Progenitor cell of endocrine pancreas (in vitro differentiated cells): ENCODE data around the gene RNF4. TPM values are rescaled to one million over a fixed set of nuclear protein-coding genes. Genes with fewer than 3 reads are reported as not detected.

ENCODE experiments used
- DNase-seq: peaks from one replicate; pipeline ENCODE4 v3.0.0; 2021; ENCODE audit warnings: low spot score; ENCODE audit not compliant: unreplicated experiment
- H3K27ac Mint-ChIP-seq: 2 replicates; pipeline ENCODE4 v1.8.0; 2021; ENCODE audit warnings: mild to moderate bottlenecking, moderate library complexity, mixed read lengths
- H3K27me3 Mint-ChIP-seq: 2 replicates; pipeline ENCODE4 v1.8.0; 2021; ENCODE audit warnings: mixed read lengths
- H3K36me3 Mint-ChIP-seq: 2 replicates; pipeline ENCODE4 v1.8.0; 2022; ENCODE audit warnings: mixed read lengths; ENCODE audit not compliant: insufficient read depth
- H3K4me1 Mint-ChIP-seq: 2 replicates; pipeline ENCODE4 v1.8.0; 2021; ENCODE audit warnings: low read depth, mixed read lengths
- H3K4me3 Mint-ChIP-seq: 2 replicates; pipeline ENCODE4 v1.8.0; 2021; ENCODE audit warnings: low read depth, mild to moderate bottlenecking, moderate library complexity, mixed read lengths
- H3K9me3 Mint-ChIP-seq: 2 replicates; pipeline ENCODE4 v1.8.0; 2021; ENCODE audit warnings: low read depth, mixed read lengths
- total RNA-seq: library from RNA; stranded (reverse); gene quantifications from 2 replicates; pipeline ENCODE4 v1.2.1, GENCODE V29; 2021
- TF ChIP-seq, protein P1 (sequence below): fragments of 200-600 bp; sonication (generic); IDR thresholded peaks from one replicate; pipeline ENCODE4 v1.5.0; 2021; ENCODE audit warnings: antibody characterized with exemption, mild to moderate bottlenecking; ENCODE audit not compliant: unreplicated experiment

Gene RNF4
- total RNA-seq, 1 donor from 2014 or later = 44.2 TPM

DNA sequence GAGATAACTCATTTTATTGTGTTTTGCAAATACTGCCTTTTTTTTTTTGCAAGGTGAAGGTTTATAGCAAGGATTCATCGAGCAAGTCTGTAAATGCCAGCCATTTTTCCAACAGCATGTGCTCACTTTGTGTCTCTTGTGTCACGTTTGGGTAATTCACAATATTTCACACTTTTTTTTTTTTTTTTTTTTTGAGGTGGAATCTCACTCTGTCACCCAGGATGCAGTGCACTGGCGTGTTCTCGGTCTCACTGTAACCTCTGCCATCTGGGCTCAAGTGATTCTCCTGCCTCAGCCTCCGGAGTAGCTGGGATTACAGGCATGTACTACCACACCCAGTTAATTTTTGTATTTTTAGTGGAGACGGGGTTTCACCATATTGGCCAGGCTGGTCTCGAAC lies 1.9 kb downstream of the RNF4 start:
- TF ChIP-seq, protein P1, sequence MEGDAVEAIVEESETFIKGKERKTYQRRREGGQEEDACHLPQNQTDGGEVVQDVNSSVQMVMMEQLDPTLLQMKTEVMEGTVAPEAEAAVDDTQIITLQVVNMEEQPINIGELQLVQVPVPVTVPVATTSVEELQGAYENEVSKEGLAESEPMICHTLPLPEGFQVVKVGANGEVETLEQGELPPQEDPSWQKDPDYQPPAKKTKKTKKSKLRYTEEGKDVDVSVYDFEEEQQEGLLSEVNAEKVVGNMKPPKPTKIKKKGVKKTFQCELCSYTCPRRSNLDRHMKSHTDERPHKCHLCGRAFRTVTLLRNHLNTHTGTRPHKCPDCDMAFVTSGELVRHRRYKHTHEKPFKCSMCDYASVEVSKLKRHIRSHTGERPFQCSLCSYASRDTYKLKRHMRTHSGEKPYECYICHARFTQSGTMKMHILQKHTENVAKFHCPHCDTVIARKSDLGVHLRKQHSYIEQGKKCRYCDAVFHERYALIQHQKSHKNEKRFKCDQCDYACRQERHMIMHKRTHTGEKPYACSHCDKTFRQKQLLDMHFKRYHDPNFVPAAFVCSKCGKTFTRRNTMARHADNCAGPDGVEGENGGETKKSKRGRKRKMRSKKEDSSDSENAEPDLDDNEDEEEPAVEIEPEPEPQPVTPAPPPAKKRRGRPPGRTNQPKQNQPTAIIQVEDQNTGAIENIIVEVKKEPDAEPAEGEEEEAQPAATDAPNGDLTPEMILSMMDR = no peak
- peak overlapping the region; percentile 99 for H3K27ac Mint-ChIP-seq
- H3K4me1 Mint-ChIP-seq = peaks cover 25% of the 10 kb centered on the region
- no peaks in the 10 kb centered on the region for H3K27me3 Mint-ChIP-seq
- no peaks in the 10 kb centered on the region for H3K9me3 Mint-ChIP-seq
- DNase-seq = no peak
- peaks cover 16% of the 10 kb centered on the region for H3K36me3 Mint-ChIP-seq
- H3K4me3 Mint-ChIP-seq = peak overlapping the region; percentile 95

DNA sequence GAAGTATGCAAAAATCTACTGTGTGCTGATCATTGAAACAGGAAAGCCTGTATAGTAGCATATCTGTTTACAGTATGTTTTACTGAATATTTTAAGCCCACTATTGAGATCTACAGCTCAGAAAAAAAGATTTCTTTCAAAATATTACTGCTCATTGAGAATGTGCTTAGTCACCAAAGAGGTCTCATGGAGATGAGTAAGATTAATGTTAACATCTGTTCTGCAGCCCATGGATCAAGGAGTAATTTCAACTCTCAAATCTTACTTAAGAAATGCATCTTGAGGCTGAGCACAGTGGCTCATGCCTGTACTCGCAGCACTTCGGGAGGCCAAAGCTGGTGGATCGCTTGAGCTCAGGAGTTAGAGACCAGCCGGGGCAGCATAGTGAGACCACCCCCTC lies 3.3 kb downstream of the RNF4 start:
- Mint-ChIP-seq H3K4me3 (no peak overlapping the region), H3K4me1 (peaks cover 26% of the 10 kb centered on the region), H3K27ac (no peak overlapping the region), H3K36me3 (peaks cover 19% of the 10 kb centered on the region), H3K9me3 (no peaks in the 10 kb centered on the region), H3K27me3 (no peaks in the 10 kb centered on the region)
- no peak for DNase-seq
- TF ChIP-seq, protein P1 = no peak

DNA sequence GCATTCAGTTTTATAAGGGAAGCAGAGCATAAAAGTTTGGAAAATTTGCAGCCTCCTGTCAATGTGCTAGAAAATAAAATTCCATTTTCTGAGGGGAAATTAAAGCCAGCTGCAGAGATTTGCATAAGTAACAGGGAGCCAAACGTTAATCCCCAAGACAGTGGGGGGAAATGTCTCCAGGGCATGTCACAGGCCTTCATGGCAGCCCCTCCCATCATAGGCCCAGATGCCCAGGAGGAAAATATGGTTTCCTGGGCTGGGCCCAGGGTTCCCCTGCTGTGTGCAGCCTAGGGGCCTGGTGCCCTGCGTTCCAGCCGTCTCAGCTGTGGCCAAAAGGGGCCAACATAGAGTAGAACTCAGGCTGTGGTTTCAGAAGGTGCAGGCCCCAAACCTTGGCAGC lies 9.3 kb downstream of the RNF4 start:
- TF ChIP-seq, protein P1 = no peak
- H3K9me3 Mint-ChIP-seq = no peaks in the 10 kb centered on the region
- peak overlapping the region; percentile 20 for H3K27ac Mint-ChIP-seq
- peaks cover 21% of the 10 kb centered on the region for H3K4me1 Mint-ChIP-seq
- DNase-seq = no peak
- no peak overlapping the region for H3K4me3 Mint-ChIP-seq
- no peaks in the 10 kb centered on the region for H3K27me3 Mint-ChIP-seq
- H3K36me3 Mint-ChIP-seq = peaks cover 7% of the 10 kb centered on the region

DNA sequence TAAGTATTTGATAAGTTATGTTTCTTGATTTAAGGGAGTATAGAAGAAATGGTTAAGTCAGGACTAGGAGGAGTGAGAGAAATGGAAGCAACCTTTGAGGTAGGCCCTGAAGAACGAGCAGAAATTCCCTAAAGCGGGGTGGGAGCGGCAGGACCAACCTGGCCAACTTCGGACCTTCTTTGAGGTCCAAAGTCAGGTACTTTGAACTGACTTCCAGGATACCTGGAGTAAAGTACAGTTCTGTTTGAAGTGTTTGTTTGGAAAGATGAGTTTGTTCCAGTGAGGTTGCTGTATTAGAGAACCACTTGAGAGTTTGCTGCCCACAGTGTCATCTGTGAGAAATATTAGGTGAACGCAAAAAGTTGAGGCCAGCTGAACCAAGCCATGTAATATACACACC lies 11.7 kb downstream of the RNF4 start:
- TF ChIP-seq, protein P1 = no peak
- H3K4me1 Mint-ChIP-seq = peaks cover 29% of the 10 kb centered on the region

DNA sequence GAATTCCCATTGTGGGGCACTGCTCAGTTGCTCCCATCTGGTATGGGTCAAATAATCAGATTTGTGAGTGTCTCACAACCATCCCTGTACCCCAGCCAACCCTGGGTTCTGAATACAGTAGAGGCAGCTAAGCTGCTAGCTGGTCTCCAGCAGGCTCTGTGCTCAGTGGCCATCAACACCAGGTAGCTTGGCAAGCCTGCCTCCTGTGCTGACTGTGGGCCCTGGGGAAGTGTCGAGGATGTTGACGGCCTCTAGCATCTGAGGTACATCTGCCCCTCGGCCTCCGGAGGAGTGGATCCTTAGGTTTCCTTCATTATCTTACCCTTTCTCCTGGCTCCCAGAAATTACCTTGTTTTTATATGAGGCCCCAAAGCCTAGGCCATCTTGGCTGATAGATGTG lies 13.3 kb downstream of the RNF4 start:
- no peak overlapping the region for H3K27ac Mint-ChIP-seq
- no peaks in the 10 kb centered on the region for H3K36me3 Mint-ChIP-seq
- no peak overlapping the region for H3K4me3 Mint-ChIP-seq
- peaks cover 29% of the 10 kb centered on the region for H3K4me1 Mint-ChIP-seq
- no peaks in the 10 kb centered on the region for H3K27me3 Mint-ChIP-seq
- TF ChIP-seq, protein P1 = no peak
- DNase-seq = no peak
- no peaks in the 10 kb centered on the region for H3K9me3 Mint-ChIP-seq

More for the DNA sequence above, 11.7 kb downstream of the RNF4 start:
- DNase-seq = no peak
- Mint-ChIP-seq H3K9me3 (no peaks in the 10 kb centered on the region), H3K27me3 (no peaks in the 10 kb centered on the region), H3K36me3 (peaks cover 4% of the 10 kb centered on the region), H3K4me3 (no peak overlapping the region), H3K27ac (no peak overlapping the region)
